ENCODE results near the gene AKAP10.
A peak's percentile ranks its signal among the peaks of the same experiment; 100 is the strongest.
"Not testable (repeated sequence)": the region's sequence is repeated elsewhere in the genome, so short reads cannot be mapped to it uniquely, and the experiment has no call there.

Gene AKAP10

GRCh38 chr17:19933628-19934027, 44.0 kb downstream of the AKAP10 start:
- no peak for DNase-seq (ENCODE audit: low read depth in 2 of 2)

- no peak for DNase-seq (ENCODE audit: low read depth in 2 of 2)
Measured at GRCh38 chr17:19933221-19933620, 44.4 kb downstream of the AKAP10 start.

- DNase-seq (ENCODE audit: low read depth in 2 of 2): no peak
Measured at GRCh38 chr17:19928299-19928698, 49.3 kb downstream of the AKAP10 start.

GRCh38 chr17:19915245-19915978, 62.2 kb downstream of the AKAP10 start:
- no peak for DNase-seq (ENCODE audit: low read depth in 2 of 2)

- DNase-seq (ENCODE audit: low read depth in 2 of 2): no peak
Measured at GRCh38 chr17:19911033-19911432, 66.6 kb downstream of the AKAP10 start.

- no peak for DNase-seq (ENCODE audit: low read depth in 2 of 2)
Measured at GRCh38 chr17:19909139-19909538, 68.5 kb downstream of the AKAP10 start.

GRCh38 chr17:19905502-19905901, 72.1 kb downstream of the AKAP10 start:
- DNase-seq (ENCODE audit: low read depth in 2 of 2): no peak

- DNase-seq (ENCODE audit: low read depth in 2 of 2): no peak
Measured at GRCh38 chr17:19904924-19905323, 72.7 kb downstream of the AKAP10 start.

GRCh38 chr17:19904412-19904811, 73.2 kb downstream of the AKAP10 start:
- DNase-seq (ENCODE audit: low read depth in 2 of 2): no peak

GRCh38 chr17:19900809-19901208, 76.8 kb downstream of the AKAP10 start:
- no peak for DNase-seq (ENCODE audit: low read depth in 2 of 2)

- no peak for DNase-seq (ENCODE audit: low read depth in 2 of 2)
Measured at GRCh38 chr17:19897903-19898302, 79.7 kb downstream of the AKAP10 start.

GRCh38 chr17:19897090-19897837, 80.4 kb downstream of the AKAP10 start:
- DNase-seq (ENCODE audit: low read depth in 2 of 2): no peak

GRCh38 chr17:19896679-19897078, 80.9 kb downstream of the AKAP10 start:
- DNase-seq (ENCODE audit: low read depth in 2 of 2): no peak

- DNase-seq (ENCODE audit: low read depth in 2 of 2): not testable (repeated sequence)
Measured at GRCh38 chr17:19890554-19890953, 87.1 kb downstream of the AKAP10 start.

- not testable (repeated sequence) for DNase-seq (ENCODE audit: low read depth in 2 of 2)
Measured at GRCh38 chr17:19890001-19890400, 87.6 kb downstream of the AKAP10 start.

- no peak for DNase-seq (ENCODE audit: low read depth in 2 of 2)
Measured at GRCh38 chr17:19886116-19886515, 91.5 kb downstream of the AKAP10 start.

- DNase-seq (ENCODE audit: low read depth in 2 of 2): no peak
Measured at GRCh38 chr17:19883537-19884215, 94.0 kb downstream of the AKAP10 start.

- no peak for DNase-seq (ENCODE audit: low read depth in 2 of 2)
Measured at GRCh38 chr17:19880393-19880792, 97.2 kb downstream of the AKAP10 start.

GRCh38 chr17:19877364-19877945, 100.2 kb downstream of the AKAP10 start:
- no peak for DNase-seq (ENCODE audit: low read depth in 2 of 2)

GRCh38 chr17:19876529-19877161, 101.0 kb downstream of the AKAP10 start:
- peak in 1 of 2 donors; percentile 11 for DNase-seq (ENCODE audit: low read depth in 2 of 2)

- no peak for DNase-seq (ENCODE audit: low read depth in 2 of 2)
Measured at GRCh38 chr17:19874256-19874655, 103.4 kb downstream of the AKAP10 start.

GRCh38 chr17:19873346-19873745, 104.3 kb downstream of the AKAP10 start:
- DNase-seq (ENCODE audit: low read depth in 2 of 2): no peak
